D341Med (cell line): ENCODE data around the gene TCF12.

Experiments used
- DNase-seq: peaks from one replicate; pipeline ENCODE4 v3.0.0; 2012; ENCODE audit warnings: low spot score

The TCF12 gene

DNA sequence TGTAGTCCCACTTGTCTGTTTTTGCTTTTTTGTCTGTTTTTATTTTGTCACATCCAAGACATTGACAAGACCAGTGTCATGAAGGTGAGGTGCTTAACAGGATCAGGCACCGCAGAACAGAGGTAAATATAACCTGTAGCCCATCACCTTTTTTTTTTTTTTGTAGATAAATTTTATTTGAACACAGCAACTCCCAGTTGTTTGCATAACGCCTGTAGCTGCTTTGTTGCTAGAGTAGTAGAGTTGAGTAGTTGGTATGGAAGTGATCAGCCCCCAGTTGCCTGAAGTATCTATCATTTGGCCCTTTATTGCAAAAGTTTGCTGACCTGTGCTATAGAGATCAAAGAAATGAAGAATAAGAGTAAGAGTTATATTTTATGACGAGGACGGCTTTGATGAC lies 135.0 kb downstream of the TCF12 start:
- DNase-seq, result no peak

DNA sequence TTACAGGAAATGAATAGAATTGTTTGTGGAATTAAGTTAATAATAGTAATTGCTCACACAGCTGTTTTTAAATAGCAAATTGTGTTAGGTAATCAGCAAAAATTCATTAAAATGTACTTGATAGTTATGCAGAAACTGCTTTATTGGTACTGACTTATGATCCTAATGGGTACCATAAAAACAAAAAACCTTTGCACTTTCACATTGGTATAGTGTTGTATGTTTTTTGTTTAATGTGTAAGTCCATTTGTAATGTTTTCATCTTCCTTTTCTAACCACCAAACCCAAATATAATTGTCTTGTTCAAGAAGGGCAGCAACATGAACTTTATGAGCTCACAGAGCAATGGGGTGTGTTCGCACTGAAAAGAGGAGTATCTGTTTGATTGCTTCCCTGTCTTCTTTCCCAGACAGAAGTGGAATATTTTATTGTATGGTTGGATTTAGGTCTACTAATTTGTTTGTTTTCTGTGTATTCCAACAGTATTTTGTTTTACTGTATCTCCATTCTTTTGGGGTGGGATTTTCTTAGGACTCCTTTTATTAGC lies 135.8 kb downstream of the TCF12 start:
- no peak for DNase-seq

DNA sequence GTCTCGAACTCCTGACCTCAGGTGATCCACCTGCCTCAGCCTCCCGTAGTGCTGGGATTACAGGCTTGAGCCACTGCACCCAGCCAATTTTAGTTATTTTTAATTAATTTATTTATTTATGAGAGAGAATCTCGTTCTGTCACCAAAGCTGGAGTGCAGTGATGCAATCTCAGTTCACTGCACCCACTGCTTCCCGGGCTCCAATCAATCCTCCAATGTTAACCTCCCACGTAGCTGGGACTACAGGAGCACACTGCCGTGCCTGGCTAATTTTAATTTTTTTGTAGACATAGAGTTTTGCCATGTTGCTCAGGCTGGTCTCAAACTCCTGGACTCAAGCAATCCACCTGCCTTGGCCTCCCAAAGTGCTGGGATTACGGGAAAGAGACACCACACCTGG lies 137.9 kb downstream of the TCF12 start:
- DNase-seq, result no peak

- no peak for DNase-seq
These were observed 138.9 kb downstream of the TCF12 start for GRCh38 chr15:57057134-57057930.

GRCh38 chr15:57059026-57059660 lies 140.7 kb downstream of the TCF12 start:
- DNase-seq, result no peak

- DNase-seq, result no peak
These were observed 142.4 kb downstream of the TCF12 start for GRCh38 chr15:57060799-57061198.

DNA sequence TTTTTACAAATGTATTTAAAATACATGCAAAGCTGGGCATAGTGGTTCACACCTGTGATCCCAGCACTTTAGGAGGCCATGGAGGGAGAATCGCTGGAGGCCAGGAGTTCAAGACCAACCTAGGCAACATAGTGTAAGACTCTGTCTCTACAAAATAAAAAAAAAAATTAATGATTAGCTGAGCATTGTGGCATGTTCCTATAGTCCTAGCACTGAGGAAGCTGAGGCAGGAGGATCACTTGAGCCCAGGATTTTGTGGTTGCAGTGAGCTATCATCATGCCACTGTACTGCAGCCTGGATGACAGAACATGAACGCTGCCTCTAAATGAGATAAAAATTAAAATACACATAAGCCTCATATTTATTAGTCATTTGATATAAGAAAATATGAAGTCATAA lies 142.8 kb downstream of the TCF12 start:
- DNase-seq, result no peak

GRCh38 chr15:57061696-57062095 lies 143.3 kb downstream of the TCF12 start:
- no peak for DNase-seq

DNA sequence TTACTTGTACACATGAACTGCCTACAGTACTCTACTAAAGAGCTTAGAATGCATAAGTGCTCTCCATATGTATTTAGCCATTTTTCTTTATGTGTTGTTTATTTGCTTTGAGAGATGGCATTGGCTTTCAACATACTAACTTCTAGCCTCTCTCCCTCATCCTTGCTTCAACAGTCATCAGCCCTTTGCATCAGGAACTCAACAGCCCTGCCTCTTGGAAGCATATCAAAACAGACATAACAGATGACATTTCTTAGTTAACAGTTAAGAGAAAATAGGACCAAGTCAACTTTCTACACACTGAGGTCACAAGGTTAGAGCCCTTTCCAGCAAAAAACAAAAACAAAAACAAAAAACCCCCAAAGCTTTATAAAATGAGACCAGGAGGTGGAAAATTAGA lies 145.6 kb downstream of the TCF12 start:
- DNase-seq, result no peak

DNA sequence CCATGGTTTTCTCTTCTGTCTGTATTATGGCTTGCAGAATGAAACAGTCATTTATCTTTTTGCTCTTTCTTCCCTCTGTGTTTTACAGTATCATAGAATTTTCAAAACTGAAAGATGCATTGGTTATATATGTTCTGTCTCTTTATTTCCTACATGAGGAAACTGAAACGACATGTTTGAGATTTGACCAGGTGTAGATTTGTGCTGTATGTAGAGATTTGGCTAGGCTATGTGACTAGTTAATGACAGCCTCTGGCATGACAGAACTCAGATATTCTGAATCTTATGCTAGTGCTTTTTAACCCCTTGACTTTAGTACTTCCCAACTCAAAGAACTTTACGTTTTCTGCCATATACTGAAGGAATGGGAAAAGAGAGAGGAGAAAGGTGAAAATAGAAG lies 151.0 kb downstream of the TCF12 start:
- no peak for DNase-seq

- no peak for DNase-seq
These were observed 152.2 kb downstream of the TCF12 start for GRCh38 chr15:57070674-57071073.

DNA sequence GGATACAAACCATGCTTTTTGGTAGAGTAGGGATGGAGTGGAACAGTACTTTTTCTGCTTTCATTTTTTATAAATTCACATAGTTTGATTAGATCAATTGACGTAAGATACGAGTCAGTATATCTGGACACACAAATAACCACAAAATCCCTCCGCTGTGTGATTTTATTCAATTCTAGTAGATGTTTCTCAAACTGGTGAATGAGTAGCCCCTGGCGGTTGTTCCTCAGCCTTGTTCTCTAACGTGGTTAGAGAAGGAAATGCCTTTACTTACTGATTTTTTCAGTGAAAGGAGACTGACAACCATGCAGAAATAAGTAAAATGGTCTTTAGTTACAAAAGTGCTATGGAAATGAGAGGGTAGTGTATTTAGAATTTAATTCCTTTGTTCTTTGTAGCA lies 161.0 kb downstream of the TCF12 start:
- no peak for DNase-seq

DNA sequence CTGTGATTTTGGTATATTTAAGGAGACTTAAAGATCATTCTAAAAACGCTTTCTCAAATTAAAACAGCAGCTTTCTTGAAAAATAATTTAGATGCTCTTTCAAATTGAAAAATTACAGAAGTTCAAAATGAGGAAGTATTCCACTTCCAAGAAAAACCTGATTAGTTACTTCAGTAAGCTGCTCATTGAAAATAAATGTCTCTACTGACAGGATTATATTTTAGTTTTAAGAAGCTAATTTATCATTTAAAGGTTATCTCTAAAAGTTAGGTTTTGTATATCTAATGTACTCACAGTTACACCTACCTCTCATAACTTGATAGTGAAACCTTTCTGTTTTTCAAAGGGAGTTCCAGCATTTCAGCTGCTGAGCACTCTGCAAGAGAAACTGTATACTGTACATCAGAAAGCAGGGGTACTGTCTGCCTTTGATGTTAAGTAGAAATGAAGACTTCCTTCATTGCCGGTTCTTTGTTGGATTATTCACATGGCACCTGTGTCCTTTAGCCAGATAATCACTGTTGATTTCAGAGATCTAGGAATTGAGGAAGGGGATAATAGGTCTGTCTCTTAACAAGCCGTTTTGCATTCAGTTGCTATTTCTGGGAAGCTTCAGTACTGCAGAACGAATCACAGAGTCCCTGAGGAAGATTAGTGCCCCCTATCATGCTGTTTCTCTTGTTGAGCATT lies 161.6 kb downstream of the TCF12 start:
- DNase-seq, result no peak

DNA sequence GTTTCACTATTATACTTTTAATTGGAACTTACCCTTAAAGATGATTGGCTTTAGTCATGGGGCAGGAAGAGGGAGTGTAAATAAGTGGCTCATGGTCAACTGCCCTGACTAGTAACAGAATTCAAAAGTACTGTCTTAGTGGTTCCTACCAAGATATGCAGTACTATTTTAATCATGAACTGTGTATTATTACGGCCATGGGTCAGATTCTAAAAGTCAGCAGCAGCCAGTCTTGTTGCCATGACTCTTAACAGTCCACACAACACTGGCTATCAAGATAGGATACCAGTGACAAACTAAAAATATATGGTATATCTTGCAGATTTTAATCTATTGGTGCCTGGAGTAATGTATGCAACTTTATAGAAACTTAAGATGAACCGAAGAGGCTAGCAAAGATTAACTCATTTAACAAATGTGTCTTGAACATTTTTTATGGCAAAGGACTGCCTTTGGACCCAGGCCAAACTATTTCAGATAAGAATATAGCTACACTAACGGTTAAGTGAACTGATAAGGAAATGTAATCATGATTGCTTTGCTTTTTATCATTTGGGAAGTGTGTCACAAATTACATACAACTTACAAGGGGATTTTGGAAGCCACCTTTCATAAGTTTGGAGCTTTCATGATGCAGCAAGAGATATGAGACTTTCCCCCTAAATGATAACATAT lies 163.7 kb downstream of the TCF12 start:
- DNase-seq, result no peak

DNA sequence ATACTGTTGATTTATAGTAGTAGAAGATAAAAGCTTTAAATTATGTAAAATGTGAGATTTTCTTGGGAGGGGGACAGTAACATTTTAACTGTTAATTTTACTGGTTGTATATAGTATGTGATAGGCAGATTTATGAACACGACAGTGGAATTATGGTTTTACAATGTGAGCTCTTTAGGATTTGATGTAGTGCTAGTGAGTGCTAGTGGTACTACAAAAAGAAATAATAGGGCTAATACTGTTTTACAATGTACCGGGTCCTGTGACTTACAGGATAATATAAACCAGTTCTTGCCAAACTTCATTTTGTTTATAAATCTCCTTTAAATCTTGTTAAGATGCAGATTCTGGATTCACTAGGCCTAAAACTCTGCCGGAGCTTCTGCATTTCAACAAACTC lies 165.7 kb downstream of the TCF12 start:
- DNase-seq, result no peak

- DNase-seq, result no peak
These were observed 166.8 kb downstream of the TCF12 start for GRCh38 chr15:57085267-57085666.

GRCh38 chr15:57086857-57087427 lies 168.5 kb downstream of the TCF12 start:
- no peak for DNase-seq

GRCh38 chr15:57089815-57090495 lies 171.5 kb downstream of the TCF12 start:
- no peak for DNase-seq

- DNase-seq, result no peak
These were observed 172.0 kb downstream of the TCF12 start for GRCh38 chr15:57090496-57090859.

- DNase-seq, result peak; percentile 55
These were observed 173.2 kb downstream of the TCF12 start for GRCh38 chr15:57091636-57092035.

DNA sequence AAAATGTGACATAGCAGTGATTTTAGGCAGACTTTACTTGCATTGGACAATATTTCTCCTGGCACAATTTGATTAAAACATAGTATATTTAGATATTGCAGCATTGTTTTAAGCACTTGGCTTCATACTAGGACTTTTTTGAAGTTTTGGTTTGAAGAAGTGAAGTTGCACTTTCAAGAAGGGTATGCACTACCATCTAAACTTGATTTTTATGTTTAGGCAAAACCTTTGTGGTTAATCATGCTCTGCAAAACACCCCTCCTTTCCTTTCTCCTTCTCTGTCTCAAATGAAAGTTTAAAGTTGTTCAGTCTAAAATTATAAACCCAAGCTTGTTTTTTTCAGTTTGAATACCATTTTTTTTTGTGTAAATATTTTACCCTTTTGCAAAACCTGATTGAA lies 173.8 kb downstream of the TCF12 start:
- DNase-seq, result no peak
